H1 (cell line): ENCODE data around the gene USP36. TPM values are rescaled to one million over a fixed set of nuclear protein-coding genes. Genes with fewer than 3 reads are reported as not detected.

Experiments used
- CTBP2 ChIP-seq: IDR thresholded peaks from 2 replicates; pipeline ENCODE4 v1.7.0; 2011; ENCODE audit warnings: borderline replicate concordance, mild to moderate bottlenecking, moderate library complexity, mixed read lengths, low read length; ENCODE audit not compliant: insufficient read depth, insufficient read length
- EZH2 ChIP-seq: fragments of 200-600 bp; sonication (generic); IDR thresholded peaks from 2 replicates; pipeline ENCODE4 v1.7.1; 2012; ENCODE audit warnings: low read depth, mild to moderate bottlenecking, moderate library complexity, low read length, inconsistent platforms; ENCODE audit not compliant: severe bottlenecking
- polyA plus RNA-seq, 7 experiments: library from polyadenylated mRNA; depleted of rRNA in 3 of 7; stranded (reverse) in 5 of 7; unstranded in 2 of 7; fragments of >200 nt in 5 of 7; fragments of 200-250 nt in 2 of 7; gene quantifications; 1 replicate in 5 of 7; 2 replicates in 1 of 7; 4 replicates in 1 of 7; pipeline versions ENCODE4 v1.2.1 to v1.2.3, GENCODE V29; 2011 to 2013; ENCODE audit warnings: missing spikeins in 2 of 7, mixed read lengths in 2 of 7
- total RNA-seq: library from RNA; stranded (reverse); fragmentation: NEBNext Ultra II Directional; extraction: Animal tissue kit (Norgen Biotek cat#: 25700); gene quantifications from 2 replicates; pipeline ENCODE4 v1.2.1, GENCODE V29; 2021
- TF ChIP-seq, protein P1 (sequence below), 3 experiments: IDR thresholded peaks; 1 replicate in 2 of 3; 2 replicates in 1 of 3; pipeline versions ENCODE4 v1.5.1 to v1.6.1; 2011; ENCODE audit warnings: low read length in 3 of 3, mild to moderate bottlenecking in 3 of 3, inconsistent platforms in 2 of 3, low read depth in 1 of 3, moderate library complexity in 1 of 3; ENCODE audit not compliant: insufficient read depth in 1 of 3; ENCODE audit errors: control extremely low read depth in 1 of 3

The USP36 gene
- total and polyA plus RNA-seq, 2 of the 8 experiments (the other 6 are each of a cell fraction or from before 2014, with no cell fraction given) = 40.7 to 67.7 TPM

DNA sequence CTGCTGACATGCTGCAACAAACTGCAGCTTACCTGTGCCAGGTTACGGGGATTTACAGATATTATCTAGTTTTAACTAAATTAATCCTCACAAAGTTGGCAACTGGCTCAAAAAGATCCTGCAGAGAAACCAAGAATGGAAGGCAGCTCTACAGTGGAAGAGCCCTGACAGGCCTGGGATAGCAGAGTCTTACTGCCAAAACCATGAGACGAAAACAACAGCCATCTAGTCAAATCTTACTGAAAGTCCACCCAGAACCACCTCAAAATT, 8.1 kb downstream of the USP36 start (continued):
- TF ChIP-seq EZH2 (no peak), CTBP2 (no peak)
- TF ChIP-seq, protein P1, sequence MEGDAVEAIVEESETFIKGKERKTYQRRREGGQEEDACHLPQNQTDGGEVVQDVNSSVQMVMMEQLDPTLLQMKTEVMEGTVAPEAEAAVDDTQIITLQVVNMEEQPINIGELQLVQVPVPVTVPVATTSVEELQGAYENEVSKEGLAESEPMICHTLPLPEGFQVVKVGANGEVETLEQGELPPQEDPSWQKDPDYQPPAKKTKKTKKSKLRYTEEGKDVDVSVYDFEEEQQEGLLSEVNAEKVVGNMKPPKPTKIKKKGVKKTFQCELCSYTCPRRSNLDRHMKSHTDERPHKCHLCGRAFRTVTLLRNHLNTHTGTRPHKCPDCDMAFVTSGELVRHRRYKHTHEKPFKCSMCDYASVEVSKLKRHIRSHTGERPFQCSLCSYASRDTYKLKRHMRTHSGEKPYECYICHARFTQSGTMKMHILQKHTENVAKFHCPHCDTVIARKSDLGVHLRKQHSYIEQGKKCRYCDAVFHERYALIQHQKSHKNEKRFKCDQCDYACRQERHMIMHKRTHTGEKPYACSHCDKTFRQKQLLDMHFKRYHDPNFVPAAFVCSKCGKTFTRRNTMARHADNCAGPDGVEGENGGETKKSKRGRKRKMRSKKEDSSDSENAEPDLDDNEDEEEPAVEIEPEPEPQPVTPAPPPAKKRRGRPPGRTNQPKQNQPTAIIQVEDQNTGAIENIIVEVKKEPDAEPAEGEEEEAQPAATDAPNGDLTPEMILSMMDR (IDR thresholded peaks at IDR 0.05; ENCODE audit: control extremely low read depth in 1 of 3, insufficient read depth in 1 of 3, low read depth in 1 of 3, low read length in 3 of 3) = no peak
